ENCODE results near the gene COG7.

Gene COG7

DNA sequence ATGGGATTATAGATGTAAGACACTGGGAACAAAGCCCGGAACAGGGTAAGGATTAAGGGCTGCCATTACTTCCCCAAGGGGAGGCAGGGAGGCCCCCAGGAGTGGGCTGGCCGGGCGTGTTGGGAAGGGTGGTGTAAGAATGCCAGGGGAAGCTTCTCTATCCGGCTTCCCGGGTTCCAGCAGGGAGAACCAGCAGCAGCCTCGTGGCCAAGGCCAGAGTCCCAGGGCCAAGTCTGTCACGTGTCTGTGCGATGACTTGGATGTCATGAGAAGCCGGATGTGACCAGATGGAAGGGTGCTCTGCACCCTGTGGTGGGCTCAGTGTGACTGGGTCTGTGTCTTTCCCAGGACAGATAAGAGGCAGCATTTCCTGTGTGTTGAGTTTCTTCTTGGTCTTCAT lies 98.7 kb downstream of the COG7 start:
- H3K4me2 ChIP-seq = no peak overlapping the region
- no peak overlapping the region for H3K27ac ChIP-seq
- H3K4me1 ChIP-seq = no peaks in the 10 kb centered on the region
- no peak for TF ChIP-seq Cebpa-rat (IDR thresholded peaks at IDR 0.05)
- no peaks in the 10 kb centered on the region for H3K27me3 ChIP-seq
- peaks cover 0 to 15% (median 5%) of the 10 kb centered on the region in 11 experiments; a peak in 5 of 22 replicates for H3K9me3 ChIP-seq (replicated peaks in 1 of 11)
- H4K20me1 ChIP-seq = no peaks in the 10 kb centered on the region
- no peak overlapping the region for H3K9ac ChIP-seq
- no peak overlapping the region for H3K4me3 ChIP-seq
- H3K36me3 ChIP-seq = no peaks in the 10 kb centered on the region

DNA sequence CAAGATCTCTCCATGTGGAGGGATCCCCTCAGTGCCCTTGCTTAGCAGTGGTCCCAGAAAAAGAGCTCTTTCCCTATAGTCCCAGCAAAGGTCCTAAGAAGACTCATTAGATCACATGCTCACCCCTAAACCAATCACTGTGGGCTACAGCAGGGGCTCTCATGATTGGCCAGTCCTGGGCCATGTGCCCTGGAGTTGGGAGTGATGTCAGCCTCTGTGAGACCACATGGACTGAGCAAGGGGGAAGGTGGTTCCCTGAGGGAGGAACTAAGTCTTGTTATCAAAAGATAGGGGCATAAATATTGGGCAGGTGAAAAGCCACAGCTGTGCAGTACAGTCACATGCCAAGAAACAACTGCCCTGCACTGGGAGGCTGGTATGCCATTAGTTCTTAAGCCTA lies 99.5 kb downstream of the COG7 start:
- Histone ChIP-seq H3K27ac (no peak overlapping the region), H3K9ac (no peak overlapping the region), H3K4me1 (no peaks in the 10 kb centered on the region), H4K20me1 (no peaks in the 10 kb centered on the region), H3K4me2 (no peak overlapping the region), H3K27me3 (no peaks in the 10 kb centered on the region), H3K9me3 (replicated peaks in 1 of 11) (peaks cover 0 to 15% (median 5%) of the 10 kb centered on the region in 11 experiments; a peak in 5 of 22 replicates), H3K36me3 (no peaks in the 10 kb centered on the region), H3K4me3 (no peak overlapping the region)
- TF ChIP-seq Cebpa-rat (IDR thresholded peaks at IDR 0.05) = no peak

DNA sequence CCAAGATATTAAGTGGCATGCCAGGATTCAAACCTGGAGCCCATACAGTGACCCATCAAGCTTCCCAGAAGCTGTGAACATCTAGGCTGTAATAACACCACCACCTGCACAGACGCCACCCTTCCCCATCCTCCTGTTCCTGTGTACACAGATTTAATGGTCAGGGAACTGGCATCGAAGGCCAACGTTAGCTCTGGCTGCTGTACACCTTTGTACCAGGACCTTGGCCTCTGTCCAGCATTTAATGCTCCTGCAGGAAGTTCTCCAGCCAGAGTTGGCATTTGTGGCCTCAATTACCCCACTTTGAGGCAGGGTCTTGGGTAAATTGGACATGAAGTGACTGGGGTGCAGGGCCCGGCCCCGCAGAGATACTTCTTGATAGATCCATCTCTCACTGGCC lies 101.6 kb downstream of the COG7 start:
- Histone ChIP-seq H3K9ac (no peak overlapping the region), H3K4me3 (no peak overlapping the region), H3K36me3 (no peaks in the 10 kb centered on the region), H3K27ac (no peak overlapping the region), H3K4me1 (no peaks in the 10 kb centered on the region), H3K9me3 (replicated peaks in 1 of 11) (peaks cover 0 to 15% (median 5%) of the 10 kb centered on the region in 11 experiments; a peak in 5 of 22 replicates), H3K4me2 (no peak overlapping the region), H3K27me3 (no peaks in the 10 kb centered on the region), H4K20me1 (no peaks in the 10 kb centered on the region)
- no peak for TF ChIP-seq Cebpa-rat (IDR thresholded peaks at IDR 0.05)

DNA sequence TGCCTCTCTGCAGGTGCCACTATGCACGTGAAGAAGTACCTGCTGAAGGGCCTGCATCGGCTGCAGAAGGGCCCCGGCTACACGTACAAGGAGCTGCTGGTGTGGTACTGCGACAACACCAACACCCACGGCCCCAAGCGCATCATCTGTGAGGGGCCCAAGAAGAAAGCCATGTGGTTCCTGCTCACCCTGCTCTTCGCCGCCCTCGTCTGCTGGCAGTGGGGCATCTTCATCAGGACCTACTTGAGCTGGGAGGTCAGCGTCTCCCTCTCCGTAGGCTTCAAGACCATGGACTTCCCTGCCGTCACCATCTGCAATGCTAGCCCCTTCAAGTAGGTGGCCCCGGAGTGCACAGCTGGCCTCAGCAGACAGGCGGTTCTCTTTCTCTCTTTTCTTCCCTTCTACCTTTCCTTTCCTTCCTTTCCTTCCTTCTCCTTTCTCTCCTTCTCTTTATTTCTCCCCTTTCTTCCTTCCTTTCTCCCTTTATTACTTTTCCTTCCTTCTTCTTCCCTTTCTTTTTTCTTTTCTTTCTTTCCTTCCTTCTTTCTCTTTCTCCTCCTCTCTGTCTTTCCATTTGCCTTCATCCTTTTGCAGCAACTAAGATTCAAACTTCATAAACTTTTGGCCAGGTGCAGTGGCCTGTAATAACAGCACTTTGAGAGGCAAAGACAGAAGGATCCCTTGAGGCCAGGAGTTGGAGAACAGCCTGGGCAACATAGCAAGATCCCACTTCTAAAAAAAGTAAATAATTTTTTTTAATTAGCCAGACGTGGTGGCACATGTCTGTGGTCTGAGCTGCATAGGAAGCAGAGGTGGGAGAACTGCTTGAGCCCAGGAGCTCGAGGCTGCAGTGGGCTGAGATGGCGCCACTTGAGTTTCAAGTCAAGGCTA lies 104.2 kb downstream of the COG7 start:
- H3K4me2 ChIP-seq = no peak overlapping the region
- H4K20me1 ChIP-seq = no peaks in the 10 kb centered on the region
- H3K9ac ChIP-seq = no peak overlapping the region
- no peaks in the 10 kb centered on the region for H3K36me3 ChIP-seq
- peaks cover 0 to 15% (median 5%) of the 10 kb centered on the region in 11 experiments; a peak in 5 of 22 replicates for H3K9me3 ChIP-seq (replicated peaks in 1 of 11)
- no peaks in the 10 kb centered on the region for H3K4me1 ChIP-seq
- no peaks in the 10 kb centered on the region for H3K27me3 ChIP-seq
- no peak for TF ChIP-seq Cebpa-rat (IDR thresholded peaks at IDR 0.05)
- no peak overlapping the region for H3K27ac ChIP-seq
- H3K4me3 ChIP-seq = no peak overlapping the region

DNA sequence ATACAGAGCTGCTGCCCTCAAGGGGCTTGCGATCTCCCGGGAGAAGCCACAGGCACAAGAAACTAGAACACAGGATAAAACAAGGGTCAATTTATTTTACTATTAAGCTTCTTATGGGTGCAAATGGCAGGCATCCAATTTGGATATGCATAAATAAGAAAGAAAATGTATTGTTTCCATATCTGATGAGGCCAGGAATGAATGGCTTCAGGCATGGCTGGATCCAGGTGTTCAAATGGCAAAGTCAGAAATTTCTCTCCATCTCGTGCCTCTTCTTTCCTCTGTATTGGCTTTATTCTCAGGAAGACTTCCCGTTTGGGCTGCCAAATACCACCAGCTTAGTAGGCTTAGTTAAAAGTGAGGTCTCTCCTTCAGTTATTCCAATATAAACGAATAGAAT lies 107.8 kb downstream of the COG7 start:
- Histone ChIP-seq H3K36me3 (no peaks in the 10 kb centered on the region), H3K9ac (no peak overlapping the region), H3K4me3 (no peak overlapping the region), H3K9me3 (replicated peaks in 1 of 11) (no peaks in the 10 kb centered on the region), H3K27ac (no peak overlapping the region), H4K20me1 (no peaks in the 10 kb centered on the region), H3K27me3 (no peaks in the 10 kb centered on the region), H3K4me1 (no peaks in the 10 kb centered on the region), H3K4me2 (no peak overlapping the region)
- no peak for TF ChIP-seq Cebpa-rat (IDR thresholded peaks at IDR 0.05)

DNA sequence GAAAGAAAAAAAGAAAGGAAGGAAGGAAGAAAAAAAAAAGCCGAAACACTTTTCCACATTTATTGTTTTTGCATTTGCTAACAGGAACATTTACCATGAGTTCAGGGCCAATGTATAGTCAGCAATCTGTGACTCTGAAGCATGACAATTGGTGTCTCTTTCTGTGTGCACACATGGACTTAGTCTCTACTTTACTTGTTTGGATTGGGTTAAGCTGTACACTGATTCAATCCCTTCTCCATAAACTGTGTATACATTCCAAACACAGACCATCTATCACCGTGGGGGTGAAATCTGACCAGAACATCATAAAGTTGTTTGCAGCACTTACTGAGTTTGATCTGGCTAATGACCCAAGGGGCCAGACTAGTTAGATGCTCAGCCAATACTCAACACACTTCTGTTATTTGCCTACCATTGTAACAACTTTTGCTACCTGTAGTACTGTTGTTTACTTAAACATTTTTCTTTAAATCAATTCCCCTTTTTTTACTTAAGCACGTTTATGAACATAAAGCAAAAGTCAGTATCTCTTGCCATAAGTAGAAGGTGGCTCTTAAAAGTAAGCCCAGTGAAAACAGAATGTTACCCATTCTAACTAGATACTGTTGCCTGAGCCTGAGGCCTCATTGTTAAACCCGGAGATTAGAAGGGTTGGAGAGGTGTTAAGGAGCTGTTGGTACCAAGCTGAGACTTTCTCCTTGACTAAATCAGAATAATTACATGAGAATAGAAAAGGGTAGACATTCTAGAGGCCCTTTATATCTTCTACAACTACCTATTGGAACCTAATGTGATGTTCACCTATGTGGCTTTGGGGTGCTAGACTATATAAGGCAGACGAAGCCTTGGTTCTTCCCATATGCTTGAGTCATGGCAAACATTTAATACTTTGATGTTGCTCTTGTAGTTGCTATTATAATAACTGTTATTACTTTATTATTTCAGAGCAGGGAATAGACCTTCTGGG lies 109.1 kb downstream of the COG7 start:
- Histone ChIP-seq H3K4me1 (no peaks in the 10 kb centered on the region), H3K27ac (no peak overlapping the region), H3K27me3 (no peaks in the 10 kb centered on the region), H4K20me1 (no peaks in the 10 kb centered on the region), H3K9ac (no peak overlapping the region), H3K4me2 (no peak overlapping the region), H3K36me3 (no peaks in the 10 kb centered on the region), H3K9me3 (replicated peaks in 1 of 11) (no peaks in the 10 kb centered on the region), H3K4me3 (no peak overlapping the region)
- TF ChIP-seq Cebpa-rat (IDR thresholded peaks at IDR 0.05) = no peak

DNA sequence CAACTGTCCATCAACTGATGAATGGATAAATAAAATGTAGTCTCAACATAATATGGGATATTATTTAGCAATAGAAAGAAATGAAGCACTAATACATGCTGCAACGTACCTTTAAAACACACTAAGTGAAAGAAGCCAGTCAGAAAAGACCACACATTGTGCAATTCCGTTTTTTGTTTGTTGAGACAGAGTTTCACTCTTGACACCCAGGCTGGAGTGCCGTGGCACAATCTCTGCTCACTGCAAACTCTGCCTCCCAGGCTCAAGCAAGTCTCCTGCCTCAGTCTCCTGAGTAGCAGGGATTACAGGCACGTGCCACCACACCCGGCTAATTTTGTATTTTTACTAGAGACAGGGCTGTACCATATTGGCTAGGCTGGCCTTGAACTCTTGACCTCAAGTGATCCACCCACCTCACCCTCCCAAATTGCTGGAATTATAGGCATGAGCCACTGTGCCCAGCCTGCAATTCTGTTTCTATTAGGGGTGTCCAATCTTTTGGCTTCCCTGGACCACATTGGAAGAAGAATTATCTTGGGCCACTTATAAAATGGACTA lies 110.8 kb downstream of the COG7 start:
- Histone ChIP-seq H3K36me3 (no peaks in the 10 kb centered on the region), H3K4me1 (no peaks in the 10 kb centered on the region), H3K4me3 (no peak overlapping the region), H4K20me1 (no peaks in the 10 kb centered on the region), H3K4me2 (no peak overlapping the region), H3K9me3 (replicated peaks in 1 of 11) (peaks cover 0 to 5% (median 0%) of the 10 kb centered on the region in 11 experiments; a peak in 1 of 22 replicates), H3K9ac (no peak overlapping the region), H3K27ac (no peak overlapping the region), H3K27me3 (no peaks in the 10 kb centered on the region)
- TF ChIP-seq Cebpa-rat (IDR thresholded peaks at IDR 0.05) = no peak

DNA sequence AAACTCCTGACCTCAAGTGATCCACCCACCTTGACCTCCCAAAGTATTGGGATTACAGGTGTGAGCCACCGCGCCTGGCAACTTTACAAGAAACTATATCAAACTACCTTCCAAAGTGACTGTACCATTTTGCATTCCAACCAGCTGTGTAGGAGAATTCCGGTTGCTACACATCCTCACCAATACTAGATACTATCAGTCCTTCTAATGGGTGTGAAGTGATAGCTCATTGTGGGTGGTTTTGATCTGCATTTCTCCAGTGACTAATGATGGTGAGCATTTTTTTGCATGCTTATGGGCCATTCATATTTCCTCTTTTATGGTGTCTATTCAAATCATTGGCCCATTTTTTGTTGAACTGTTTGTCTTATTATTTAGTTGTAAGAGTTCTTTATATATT lies 113.2 kb downstream of the COG7 start:
- no peaks in the 10 kb centered on the region for H3K36me3 ChIP-seq
- no peak overlapping the region for H3K4me3 ChIP-seq
- H4K20me1 ChIP-seq = no peaks in the 10 kb centered on the region
- H3K27me3 ChIP-seq = no peaks in the 10 kb centered on the region
- no peak overlapping the region for H3K4me2 ChIP-seq
- peaks cover 0 to 4% (median 2%) of the 10 kb centered on the region in 10 experiments; a peak in 9 of 20 replicates for H3K4me1 ChIP-seq
- TF ChIP-seq Cebpa-rat (IDR thresholded peaks at IDR 0.05) = no peak
- H3K27ac ChIP-seq = no peak overlapping the region
- no peak overlapping the region for H3K9ac ChIP-seq
- peaks cover 0 to 5% (median 0%) of the 10 kb centered on the region in 11 experiments; a peak in 1 of 22 replicates for H3K9me3 ChIP-seq (replicated peaks in 1 of 11)

Data from BLaER1 treated with 17β-estradiol and CSF1 and Interleukin-3, amounts not matched to agents 10 nM and 100 nM (cell line).